ENCODE measurements around the gene GPR132. TPM values are rescaled to one million over a fixed set of nuclear protein-coding genes. Genes with fewer than 3 reads are reported as not detected.

Gene GPR132
- total RNA-seq, 1 experiment from 2014 or later: not detected

GRCh38 chr14:105019861-105020814, 45.1 kb downstream of the GPR132 start:
- in situ Hi-C loops (cut with HindIII; ENCODE audit: low pct_unique_long_range_greater_than_20kb, low sequenced_read_pairs): no loop called here
- DNase-seq (ENCODE audit: low read depth, low spot score): no peak

- in situ Hi-C loops (cut with HindIII; ENCODE audit: low pct_unique_long_range_greater_than_20kb, low sequenced_read_pairs): no loop called here
- no peak for DNase-seq (ENCODE audit: low read depth, low spot score)
Observed at GRCh38 chr14:105018414-105018813, 46.8 kb downstream of the GPR132 start.

GRCh38 chr14:105015905-105016304, 49.3 kb downstream of the GPR132 start:
- in situ Hi-C loops (cut with HindIII; ENCODE audit: low pct_unique_long_range_greater_than_20kb, low sequenced_read_pairs): no loop called here
- DNase-seq (ENCODE audit: low read depth, low spot score): no peak

GRCh38 chr14:105015242-105015641, 50.0 kb downstream of the GPR132 start:
- in situ Hi-C loops (cut with HindIII; ENCODE audit: low pct_unique_long_range_greater_than_20kb, low sequenced_read_pairs): no loop called here

GRCh38 chr14:105014631-105015030, 50.6 kb downstream of the GPR132 start:
- in situ Hi-C loops (cut with HindIII; ENCODE audit: low pct_unique_long_range_greater_than_20kb, low sequenced_read_pairs): no loop called here

More at GRCh38 chr14:105015242-105015641, 50.0 kb downstream of the GPR132 start:
- no peak for DNase-seq (ENCODE audit: low read depth, low spot score)

GRCh38 chr14:105014032-105014431, 51.2 kb downstream of the GPR132 start:
- no peak for DNase-seq (ENCODE audit: low read depth, low spot score)
- in situ Hi-C loops (cut with HindIII; ENCODE audit: low pct_unique_long_range_greater_than_20kb, low sequenced_read_pairs): no loop called here

More at GRCh38 chr14:105014631-105015030, 50.6 kb downstream of the GPR132 start:
- no peak for DNase-seq (ENCODE audit: low read depth, low spot score)

GRCh38 chr14:105013150-105013785, 52.0 kb downstream of the GPR132 start:
- no peak for DNase-seq (ENCODE audit: low read depth, low spot score)

GRCh38 chr14:105012171-105012985, 52.9 kb downstream of the GPR132 start:
- peak; percentile 79 for DNase-seq (ENCODE audit: low read depth, low spot score)
- in situ Hi-C loops (cut with HindIII; ENCODE audit: low pct_unique_long_range_greater_than_20kb, low sequenced_read_pairs): no loop called here

More at GRCh38 chr14:105013150-105013785, 52.0 kb downstream of the GPR132 start:
- in situ Hi-C loops (cut with HindIII; ENCODE audit: low pct_unique_long_range_greater_than_20kb, low sequenced_read_pairs): no loop called here

- in situ Hi-C loops (cut with HindIII; ENCODE audit: low pct_unique_long_range_greater_than_20kb, low sequenced_read_pairs): no loop called here
Observed at GRCh38 chr14:105011312-105011990, 53.8 kb downstream of the GPR132 start.

GRCh38 chr14:105010891-105011291, 54.3 kb downstream of the GPR132 start:
- in situ Hi-C loops (cut with HindIII; ENCODE audit: low pct_unique_long_range_greater_than_20kb, low sequenced_read_pairs): no loop called here
- peak; percentile 84 for DNase-seq (ENCODE audit: low read depth, low spot score)

More at GRCh38 chr14:105011312-105011990, 53.8 kb downstream of the GPR132 start:
- DNase-seq (ENCODE audit: low read depth, low spot score): no peak

GRCh38 chr14:105010106-105010505, 55.1 kb downstream of the GPR132 start:
- in situ Hi-C loops (cut with HindIII; ENCODE audit: low pct_unique_long_range_greater_than_20kb, low sequenced_read_pairs): no loop called here
- DNase-seq (ENCODE audit: low read depth, low spot score): no peak

- DNase-seq (ENCODE audit: low read depth, low spot score): no peak
- in situ Hi-C loops (cut with HindIII; ENCODE audit: low pct_unique_long_range_greater_than_20kb, low sequenced_read_pairs): no loop called here
Observed at GRCh38 chr14:105007593-105008264, 57.5 kb downstream of the GPR132 start.

- no peak for DNase-seq (ENCODE audit: low read depth, low spot score)
- in situ Hi-C loops (cut with HindIII; ENCODE audit: low pct_unique_long_range_greater_than_20kb, low sequenced_read_pairs): no loop called here
Observed at GRCh38 chr14:105006831-105007592, 58.2 kb downstream of the GPR132 start.

- in situ Hi-C loops (cut with HindIII; ENCODE audit: low pct_unique_long_range_greater_than_20kb, low sequenced_read_pairs): no loop called here
- DNase-seq (ENCODE audit: low read depth, low spot score): no peak
Observed at GRCh38 chr14:105005929-105006830, 59.0 kb downstream of the GPR132 start.

GRCh38 chr14:105005329-105005928, 59.8 kb downstream of the GPR132 start:
- DNase-seq (ENCODE audit: low read depth, low spot score): no peak
- in situ Hi-C loops (cut with HindIII; ENCODE audit: low pct_unique_long_range_greater_than_20kb, low sequenced_read_pairs): no loop called here
